ENCODE results near the gene OFD1. TPM values are rescaled to one million over a fixed set of nuclear protein-coding genes. Genes with fewer than 3 reads are reported as not detected.

The OFD1 gene
- total and polyA plus RNA-seq, 2 donors (not counting 3 experiments of a cell fraction or from before 2014, with no cell fraction given) = 4.7 to 12.0 TPM

DNA sequence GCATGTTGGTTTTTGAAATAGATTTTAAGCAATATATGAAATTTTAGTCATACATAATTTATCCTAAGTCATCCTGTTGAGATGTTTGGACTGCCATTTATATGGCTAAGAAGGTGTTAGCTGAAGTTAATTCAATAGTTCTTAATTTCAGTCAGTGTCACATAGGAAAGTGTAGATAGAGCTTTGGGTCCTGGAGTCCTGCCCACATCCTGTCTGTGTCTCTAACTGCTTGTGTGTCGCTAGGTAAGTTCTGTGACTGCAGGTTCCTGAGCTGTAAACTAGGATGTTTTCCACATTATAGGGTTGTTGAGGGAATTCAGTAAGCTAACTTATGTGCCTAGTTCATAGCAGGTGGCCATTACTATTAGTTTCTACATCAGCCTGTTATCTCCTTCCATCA is 20.7 kb downstream of the OFD1 start:
- TF ChIP-seq MYC (IDR thresholded peaks at IDR 0.05; ENCODE audit: low read depth, low read length) (no peak), EZH2 (IDR thresholded peaks at IDR 0.05; ENCODE audit: borderline replicate concordance, low read depth, low read length, severe bottlenecking) (no peak), POLR2A (IDR thresholded peaks at IDR 0.05; ENCODE audit: low read depth, low read length) (no peak)
- no peak overlapping the region for H2AFZ ChIP-seq (ENCODE audit: low read depth, low read length)
- ChIA-PET CTCF (no interaction called here), POLR2A (interaction anchor here (0.7 kb wide), 1 partner anchor 1455 kb away, joined by 9 read pairs; no protein-coding TSS in a partner anchor)
- H3K9ac ChIP-seq (replicated peaks; ENCODE audit: extremely low read depth, insufficient read depth, low read length) = no peak overlapping the region
- no TSS peak for BruUV-seq (replicated peaks)
- H3K27ac ChIP-seq (ENCODE audit: insufficient read depth, low read depth, low read length) = no peak overlapping the region
- H3K4me1 ChIP-seq (ENCODE audit: control insufficient read depth, extremely low read depth, insufficient read depth, low read length) = no peaks in the 10 kb centered on the region
- dilution Hi-C loops (cut with MboI; ENCODE audit: extremely low pct_ligation_motif_present, low sequenced_read_pairs) (no loop called here), intact Hi-C loops (cut with micrococcal nuclease) (no loop called here)
- no peak for DNase-seq (ENCODE audit: low read depth, low spot score)
- no peaks in the 10 kb centered on the region for H3K9me1 ChIP-seq (replicated peaks; ENCODE audit: control insufficient read depth, extremely low read depth, insufficient read depth, low read length)
- FAIRE-seq = no peak
- H3K4me3 ChIP-seq (replicated peaks in 1 of 3; ENCODE audit: insufficient read depth in 1 of 3, low read depth in 1 of 3, low read length in 3 of 3) = no peak overlapping the region
- no peaks in the 10 kb centered on the region for H3K27me3 ChIP-seq (ENCODE audit: control insufficient read depth in 2 of 2, insufficient read depth in 2 of 2, low read length in 2 of 2)
- H3K4me2 ChIP-seq (ENCODE audit: insufficient read depth, low read length) = no peak overlapping the region
- no peaks in the 10 kb centered on the region for H4K20me1 ChIP-seq (replicated peaks; ENCODE audit: control insufficient read depth, extremely low read depth, insufficient read depth, low read length)
- no peaks in the 10 kb centered on the region for H3K79me2 ChIP-seq (ENCODE audit: control insufficient read depth, insufficient read depth, low read length)
- no peaks in the 10 kb centered on the region for H3K9me3 ChIP-seq (replicated peaks; ENCODE audit: control insufficient read depth, insufficient read depth, low read length)
- no peaks in the 10 kb centered on the region for H3K36me3 ChIP-seq (ENCODE audit: control insufficient read depth in 2 of 2, extremely low read depth in 1 of 2, insufficient read depth in 2 of 2, low read length in 2 of 2)

DNA sequence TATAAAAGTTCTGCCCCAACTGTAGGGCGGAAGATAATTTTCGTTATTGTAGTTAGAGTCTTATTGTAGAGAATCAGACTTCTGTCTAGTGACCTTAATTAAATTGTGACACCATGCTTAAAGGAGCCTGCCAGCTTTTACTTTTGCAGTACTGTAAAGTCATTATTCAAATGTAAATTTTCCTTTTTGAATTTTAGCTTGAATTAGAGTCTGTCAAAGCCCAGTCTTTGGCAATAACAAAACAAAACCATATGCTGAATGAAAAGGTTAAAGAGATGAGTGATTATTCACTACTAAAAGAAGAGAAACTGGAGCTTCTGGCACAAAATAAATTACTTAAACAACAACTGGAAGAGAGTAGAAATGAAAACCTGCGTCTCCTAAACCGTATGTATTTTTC is 21.8 kb downstream of the OFD1 start:
- no peak for TF ChIP-seq POLR2AphosphoS5 (IDR thresholded peaks at IDR 0.05; ENCODE audit: insufficient read depth, low read depth, low read length)
- TF ChIP-seq, protein P1, sequence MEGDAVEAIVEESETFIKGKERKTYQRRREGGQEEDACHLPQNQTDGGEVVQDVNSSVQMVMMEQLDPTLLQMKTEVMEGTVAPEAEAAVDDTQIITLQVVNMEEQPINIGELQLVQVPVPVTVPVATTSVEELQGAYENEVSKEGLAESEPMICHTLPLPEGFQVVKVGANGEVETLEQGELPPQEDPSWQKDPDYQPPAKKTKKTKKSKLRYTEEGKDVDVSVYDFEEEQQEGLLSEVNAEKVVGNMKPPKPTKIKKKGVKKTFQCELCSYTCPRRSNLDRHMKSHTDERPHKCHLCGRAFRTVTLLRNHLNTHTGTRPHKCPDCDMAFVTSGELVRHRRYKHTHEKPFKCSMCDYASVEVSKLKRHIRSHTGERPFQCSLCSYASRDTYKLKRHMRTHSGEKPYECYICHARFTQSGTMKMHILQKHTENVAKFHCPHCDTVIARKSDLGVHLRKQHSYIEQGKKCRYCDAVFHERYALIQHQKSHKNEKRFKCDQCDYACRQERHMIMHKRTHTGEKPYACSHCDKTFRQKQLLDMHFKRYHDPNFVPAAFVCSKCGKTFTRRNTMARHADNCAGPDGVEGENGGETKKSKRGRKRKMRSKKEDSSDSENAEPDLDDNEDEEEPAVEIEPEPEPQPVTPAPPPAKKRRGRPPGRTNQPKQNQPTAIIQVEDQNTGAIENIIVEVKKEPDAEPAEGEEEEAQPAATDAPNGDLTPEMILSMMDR (IDR thresholded peaks at IDR 0.05; ENCODE audit: extremely low read depth in 1 of 2, insufficient read depth in 1 of 2, low read depth in 1 of 2, low read length in 2 of 2) = no peak
- TF ChIP-seq GATA2 (IDR thresholded peaks at IDR 0.05; ENCODE audit: insufficient read depth, insufficient read length, low read depth, low read length) = no peak
- no peak for TF ChIP-seq POLR2A (IDR thresholded peaks at IDR 0.05; ENCODE audit: low read depth, low read length)
- TF ChIP-seq, protein P2, sequence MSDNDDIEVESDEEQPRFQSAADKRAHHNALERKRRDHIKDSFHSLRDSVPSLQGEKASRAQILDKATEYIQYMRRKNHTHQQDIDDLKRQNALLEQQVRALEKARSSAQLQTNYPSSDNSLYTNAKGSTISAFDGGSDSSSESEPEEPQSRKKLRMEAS (IDR thresholded peaks at IDR 0.05; ENCODE audit: insufficient read depth, insufficient read length) = no peak
- Histone ChIP-seq H3K27ac (ENCODE audit: insufficient read depth, low read depth, low read length) (no peak overlapping the region), H3K4me1 (ENCODE audit: control insufficient read depth, extremely low read depth, insufficient read depth, low read length) (no peaks in the 10 kb centered on the region), H3K9me3 (replicated peaks; ENCODE audit: control insufficient read depth, insufficient read depth, low read length) (no peaks in the 10 kb centered on the region), H3K27me3 (ENCODE audit: control insufficient read depth in 2 of 2, insufficient read depth in 2 of 2, low read length in 2 of 2) (no peaks in the 10 kb centered on the region), H3K79me2 (ENCODE audit: control insufficient read depth, insufficient read depth, low read length) (no peaks in the 10 kb centered on the region), H4K20me1 (replicated peaks; ENCODE audit: control insufficient read depth, extremely low read depth, insufficient read depth, low read length) (no peaks in the 10 kb centered on the region), H2AFZ (ENCODE audit: low read depth, low read length) (no peak overlapping the region), H3K36me3 (ENCODE audit: control insufficient read depth in 2 of 2, extremely low read depth in 1 of 2, insufficient read depth in 2 of 2, low read length in 2 of 2) (no peaks in the 10 kb centered on the region), H3K4me2 (ENCODE audit: insufficient read depth, low read length) (no peak overlapping the region), H3K4me3 (replicated peaks in 1 of 3; ENCODE audit: insufficient read depth in 1 of 3, low read depth in 1 of 3, low read length in 3 of 3) (no peak overlapping the region), H3K9me1 (replicated peaks; ENCODE audit: control insufficient read depth, extremely low read depth, insufficient read depth, low read length) (no peaks in the 10 kb centered on the region), H3K9ac (replicated peaks; ENCODE audit: extremely low read depth, insufficient read depth, low read length) (no peak overlapping the region)
- dilution Hi-C loops (cut with MboI; ENCODE audit: extremely low pct_ligation_motif_present, low sequenced_read_pairs) = no loop called here
- CTCF ChIA-PET = no interaction called here
- DNase-seq (ENCODE audit: low read depth, low spot score) = no peak
- FAIRE-seq = no peak
- POLR2A ChIA-PET = no interaction called here
- intact Hi-C loops (cut with micrococcal nuclease) = no loop called here
- no TSS peak for BruUV-seq (replicated peaks)
